Forelimb muscle (tissue), 1 donor: ENCODE measurements around the gene SORCS1. TPM values are rescaled to one million over a fixed set of nuclear protein-coding genes. Genes with fewer than 3 reads are reported as not detected.

Experiments
- DNase-seq: peaks from one replicate; pipeline ENCODE4 v3.0.0-alpha.2; 2013; ENCODE audit warnings: low read depth
- polyA plus RNA-seq: library from polyadenylated mRNA; unstranded; fragments of 120-200 nt; gene quantifications from one replicate; pipeline ENCODE4 v1.2.1, GENCODE V29; 2013; ENCODE audit not compliant: insufficient read length

SORCS1 gene
- polyA plus RNA-seq, 1 donor: 5.1 TPM

- no peak for DNase-seq
Measured at GRCh38 chr10:106661767-106662140, 502.8 kb downstream of the SORCS1 start.

- no peak for DNase-seq
Measured at GRCh38 chr10:106661133-106661766, 503.3 kb downstream of the SORCS1 start.

GRCh38 chr10:106660550-106660949 is 504.0 kb downstream of the SORCS1 start:
- DNase-seq: no peak

- DNase-seq: no peak
Measured at GRCh38 chr10:106655636-106656035, 508.9 kb downstream of the SORCS1 start.

GRCh38 chr10:106655165-106655564 is 509.3 kb downstream of the SORCS1 start:
- no peak for DNase-seq

GRCh38 chr10:106652279-106652678 is 512.2 kb downstream of the SORCS1 start:
- DNase-seq: no peak

- DNase-seq: no peak
Measured at GRCh38 chr10:106648534-106649481, 515.7 kb downstream of the SORCS1 start.

- DNase-seq: no peak
Measured at GRCh38 chr10:106643473-106643872, 521.0 kb downstream of the SORCS1 start.

GRCh38 chr10:106637873-106638272 is 526.6 kb downstream of the SORCS1 start:
- no peak for DNase-seq

GRCh38 chr10:106636766-106637491 is 527.6 kb downstream of the SORCS1 start:
- no peak for DNase-seq

- no peak for DNase-seq
Measured at GRCh38 chr10:106635947-106636346, 528.6 kb downstream of the SORCS1 start.

GRCh38 chr10:106631016-106631702 is 533.3 kb downstream of the SORCS1 start:
- no peak for DNase-seq

- DNase-seq: no peak
Measured at GRCh38 chr10:106626371-106626770, 538.1 kb downstream of the SORCS1 start.

- no peak for DNase-seq
Measured at GRCh38 chr10:106625751-106626150, 538.8 kb downstream of the SORCS1 start.

GRCh38 chr10:106619346-106619745 is 545.2 kb downstream of the SORCS1 start:
- DNase-seq: peak; percentile 76

GRCh38 chr10:106618646-106619045 is 545.9 kb downstream of the SORCS1 start:
- DNase-seq: peak; percentile 47

- no peak for DNase-seq
Measured at GRCh38 chr10:106615081-106615480, 549.4 kb downstream of the SORCS1 start.

GRCh38 chr10:106614293-106614692 is 550.2 kb downstream of the SORCS1 start:
- no peak for DNase-seq

- DNase-seq: no peak
Measured at GRCh38 chr10:106612381-106612780, 552.1 kb downstream of the SORCS1 start.

GRCh38 chr10:106609470-106610266 is 554.8 kb downstream of the SORCS1 start:
- no peak for DNase-seq

- no peak for DNase-seq
Measured at GRCh38 chr10:106608066-106608465, 556.4 kb downstream of the SORCS1 start.
